UCSD-AML1 (cell line): ENCODE results near the gene AGAP3.
A peak's percentile ranks its signal among the peaks of the same experiment; 100 is the strongest.

Experiments used
- DNase-seq: peaks from one replicate; lab custom pipeline; 2025; ENCODE audit not compliant: unreplicated experiment; lab: John Stamatoyannopoulos, UW

Gene AGAP3

DNA sequence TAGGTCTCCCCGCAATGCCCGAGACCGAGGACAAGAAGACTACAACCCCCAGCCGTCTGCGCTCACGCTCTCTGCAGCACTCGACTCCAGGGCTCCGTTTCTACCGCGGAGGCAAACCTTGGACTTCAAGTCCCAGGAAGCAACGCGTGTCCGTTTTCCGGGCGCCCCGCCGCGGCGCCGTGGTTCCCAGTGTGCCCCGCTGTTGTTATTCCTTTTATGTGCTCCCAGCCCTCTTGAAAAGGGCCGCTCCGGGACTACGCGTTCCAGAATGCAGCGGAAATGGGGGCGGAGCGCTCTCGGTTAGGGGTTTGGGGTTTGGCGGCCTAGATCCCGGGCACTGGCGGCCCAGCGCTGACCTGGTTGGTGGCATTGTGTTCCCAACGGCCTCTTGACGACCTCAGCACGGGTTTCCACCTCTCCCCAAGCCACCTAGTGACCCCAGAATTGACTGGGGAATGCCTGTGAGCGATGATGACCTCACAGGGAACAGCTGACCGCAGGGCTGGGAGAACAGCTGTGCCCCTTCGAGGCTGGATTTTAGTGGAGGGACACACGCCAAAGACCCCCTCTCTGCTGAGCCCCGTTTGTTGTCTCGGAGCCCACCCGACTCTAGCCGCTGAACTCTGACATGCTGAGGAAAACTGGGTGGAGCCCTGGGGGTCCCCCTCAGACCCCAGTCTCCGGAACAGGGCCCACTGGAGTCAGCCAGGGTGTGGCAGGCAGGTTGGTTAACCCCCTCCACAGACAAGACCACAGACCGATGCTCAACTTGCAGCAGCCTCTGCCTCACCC, 28.1 kb upstream of the AGAP3 start:
- DNase-seq, result peak; percentile 93

DNA sequence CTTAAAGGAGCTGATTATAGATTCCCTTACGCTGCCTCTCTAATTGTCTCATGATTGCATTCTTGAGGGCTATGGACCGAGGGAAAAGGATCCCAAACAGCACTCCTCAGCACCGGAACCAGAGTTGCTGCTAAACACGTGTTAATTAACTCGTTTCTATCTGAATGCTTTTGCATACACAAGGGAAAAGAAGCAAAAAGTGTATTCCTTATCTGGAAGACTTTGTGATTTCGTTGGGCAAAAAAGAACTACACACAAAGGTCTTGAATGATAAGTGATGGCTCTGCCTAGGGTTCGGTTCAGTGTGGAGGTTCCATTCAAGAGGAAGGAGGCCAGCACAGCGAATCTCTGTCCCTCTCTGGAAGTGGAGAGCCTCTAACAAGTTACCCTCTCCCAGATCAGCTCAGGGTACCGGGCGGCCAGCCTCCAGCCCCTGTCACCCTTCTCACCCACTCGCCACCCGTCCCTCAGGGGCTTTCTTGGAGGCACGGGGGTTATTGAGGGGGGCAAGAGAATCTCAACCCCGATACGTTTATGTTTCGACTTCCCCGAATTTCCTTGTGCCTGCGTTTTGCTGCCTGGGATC, 27.4 kb upstream of the AGAP3 start:
- no peak for DNase-seq

DNA sequence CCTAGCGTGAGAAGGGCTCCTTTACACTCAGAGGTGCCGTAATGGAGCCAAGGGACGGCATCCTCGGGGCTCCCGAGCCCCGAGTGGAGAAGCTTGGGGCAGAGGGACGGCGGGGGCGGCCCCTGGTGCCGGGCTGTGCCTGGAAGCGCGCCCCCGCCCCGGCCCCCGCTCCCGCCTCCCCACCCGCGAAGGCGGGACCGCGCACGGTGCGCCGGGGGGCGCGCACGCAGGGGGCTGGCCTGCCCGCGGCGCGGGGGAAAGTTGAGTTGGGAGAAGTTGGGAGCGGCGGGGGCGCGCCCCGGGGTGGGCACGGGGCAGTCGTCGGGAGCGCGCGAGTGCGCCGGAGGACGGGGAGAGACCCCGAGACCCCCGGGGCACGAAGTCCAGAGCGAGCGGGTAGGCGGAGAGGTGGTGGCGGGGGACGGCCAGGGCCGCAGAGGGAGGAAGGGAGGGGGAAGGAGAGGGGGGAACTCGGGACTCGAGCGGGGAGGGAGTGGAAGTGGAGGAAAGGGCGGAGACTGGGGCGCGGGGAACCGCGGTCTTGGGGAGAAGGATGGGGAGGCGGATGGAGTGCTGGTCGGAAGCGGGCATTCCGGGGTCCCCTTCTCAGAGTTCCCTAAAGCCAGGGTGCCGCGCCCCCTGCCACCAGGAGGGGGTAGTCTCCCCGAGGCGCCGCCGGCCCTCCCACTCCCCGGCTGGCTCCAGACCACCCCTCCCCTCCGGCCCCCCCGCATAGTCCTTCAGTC, 26.7 kb upstream of the AGAP3 start, which contains the start of gene SLC4A2:
SLC4A2 (plus strand) TSS at position 223 of the 746 bp plus-strand sequence. CDS start 2,399 bp downstream, outside the sequence.
- DNase-seq, result peak; percentile 63

DNA sequence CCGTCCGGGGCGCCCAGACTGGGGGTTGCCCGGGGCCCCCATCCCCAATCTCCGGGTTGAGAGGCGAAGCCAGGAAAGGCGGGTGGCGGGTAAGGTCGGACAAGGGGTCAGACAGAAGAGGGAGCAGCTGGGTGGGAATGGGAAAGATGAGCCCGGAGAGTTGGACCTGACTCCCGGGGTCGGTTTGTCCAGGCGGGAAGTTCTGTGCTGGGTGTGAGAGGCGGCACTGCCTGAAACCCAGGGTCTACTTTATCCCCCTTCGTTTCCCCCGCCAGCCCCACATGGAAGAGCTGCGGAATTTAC, 26.2 kb upstream of the AGAP3 start:
- DNase-seq, result no peak

DNA sequence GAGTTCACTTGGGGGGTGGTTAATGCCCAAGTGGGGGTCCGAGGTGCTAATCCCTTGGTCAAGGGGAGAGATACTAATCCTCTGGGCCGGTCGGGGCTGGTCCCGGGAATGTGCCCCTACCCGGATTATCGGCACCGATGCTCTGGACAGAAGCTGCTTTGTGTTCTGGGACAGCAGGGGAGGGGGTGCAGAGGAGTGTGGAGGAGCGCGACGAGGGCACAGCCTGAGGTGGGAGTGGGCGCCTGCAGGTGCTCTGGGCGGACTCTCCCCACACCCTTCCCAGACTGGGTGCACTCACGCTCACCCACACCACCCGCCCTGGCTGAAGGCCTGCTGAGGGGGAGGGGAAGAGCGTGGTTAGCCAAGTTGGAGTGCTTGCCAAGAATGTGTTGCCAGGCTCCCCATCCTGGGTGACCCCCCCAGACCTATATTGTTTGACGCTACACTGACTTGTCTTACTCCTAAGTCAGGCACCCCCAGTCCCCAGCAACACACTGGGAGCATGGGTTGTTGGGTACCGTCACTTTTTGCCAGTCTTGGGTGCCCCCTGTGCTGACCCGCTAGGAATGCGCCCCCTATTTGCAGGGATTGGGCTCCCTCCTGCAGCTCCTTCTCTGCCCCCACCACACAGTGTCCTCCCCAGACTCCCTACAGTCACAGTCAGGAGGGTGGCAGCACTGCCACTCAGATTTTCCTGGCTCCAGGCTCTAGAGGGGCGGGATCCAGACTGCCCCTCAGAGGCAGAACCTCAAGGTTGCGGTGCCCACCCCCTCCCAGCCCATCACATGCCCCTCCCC, 25.7 kb upstream of the AGAP3 start:
- DNase-seq, result peak; percentile 16

DNA sequence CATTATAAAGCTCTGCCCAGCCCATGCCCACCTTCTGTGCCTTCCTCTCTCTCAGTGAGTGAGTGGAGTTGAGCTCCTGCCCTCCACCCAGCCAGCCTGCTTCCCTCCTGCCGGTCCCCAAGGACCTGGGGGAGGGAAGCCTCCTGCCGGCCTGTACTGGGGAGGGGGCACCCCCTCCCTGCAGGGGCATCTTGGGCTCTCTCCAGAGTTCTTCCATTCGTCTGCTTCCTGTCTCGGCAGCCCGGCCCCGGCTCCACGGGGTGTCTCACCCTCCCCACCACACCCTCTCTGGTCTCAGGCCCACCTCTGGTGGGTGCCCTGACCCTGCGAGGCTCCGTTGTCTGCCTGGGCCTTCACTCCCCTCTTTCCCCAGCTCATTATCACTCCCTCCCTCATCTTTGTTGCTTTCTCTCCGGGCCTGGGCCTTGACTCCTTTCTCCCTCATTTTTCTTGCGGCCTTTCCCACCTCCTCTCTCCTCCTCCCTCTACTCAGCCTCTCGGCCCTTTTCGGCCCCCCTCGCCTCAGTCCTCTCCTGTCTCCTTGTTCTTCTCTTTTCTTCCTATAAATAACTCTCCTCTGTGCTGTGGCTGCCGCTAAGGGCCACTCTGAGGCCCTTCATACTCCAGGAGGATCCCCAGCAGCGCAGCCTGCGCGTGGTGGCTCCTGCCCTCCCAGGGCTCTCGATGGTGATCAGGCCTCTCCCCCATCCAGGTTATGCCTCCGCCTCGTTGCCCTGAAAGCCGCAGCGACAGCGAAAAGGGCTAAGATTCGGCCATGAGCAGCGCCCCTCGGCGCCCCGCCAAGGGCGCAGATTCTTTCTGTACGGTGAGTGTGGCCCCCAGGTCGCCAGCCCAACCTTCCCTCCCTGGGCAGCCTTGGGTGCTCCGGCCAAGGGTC, 24.8 kb upstream of the AGAP3 start:
- DNase-seq, result no peak

DNA sequence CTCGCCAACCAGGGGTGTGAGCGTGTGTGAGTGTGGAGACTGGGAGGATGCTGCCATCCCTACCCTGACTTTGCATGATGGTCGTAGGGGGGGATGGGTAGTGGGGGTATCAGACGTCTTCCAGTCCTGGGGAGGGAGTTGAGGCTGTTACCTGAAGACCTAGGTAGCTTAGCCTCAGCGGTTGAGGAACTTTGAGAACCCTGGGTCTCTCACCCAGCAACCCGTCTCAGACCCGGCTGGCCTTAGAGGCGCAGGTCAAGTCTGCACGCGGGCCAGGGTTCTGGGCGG, 24.2 kb upstream of the AGAP3 start:
- DNase-seq, result no peak

DNA sequence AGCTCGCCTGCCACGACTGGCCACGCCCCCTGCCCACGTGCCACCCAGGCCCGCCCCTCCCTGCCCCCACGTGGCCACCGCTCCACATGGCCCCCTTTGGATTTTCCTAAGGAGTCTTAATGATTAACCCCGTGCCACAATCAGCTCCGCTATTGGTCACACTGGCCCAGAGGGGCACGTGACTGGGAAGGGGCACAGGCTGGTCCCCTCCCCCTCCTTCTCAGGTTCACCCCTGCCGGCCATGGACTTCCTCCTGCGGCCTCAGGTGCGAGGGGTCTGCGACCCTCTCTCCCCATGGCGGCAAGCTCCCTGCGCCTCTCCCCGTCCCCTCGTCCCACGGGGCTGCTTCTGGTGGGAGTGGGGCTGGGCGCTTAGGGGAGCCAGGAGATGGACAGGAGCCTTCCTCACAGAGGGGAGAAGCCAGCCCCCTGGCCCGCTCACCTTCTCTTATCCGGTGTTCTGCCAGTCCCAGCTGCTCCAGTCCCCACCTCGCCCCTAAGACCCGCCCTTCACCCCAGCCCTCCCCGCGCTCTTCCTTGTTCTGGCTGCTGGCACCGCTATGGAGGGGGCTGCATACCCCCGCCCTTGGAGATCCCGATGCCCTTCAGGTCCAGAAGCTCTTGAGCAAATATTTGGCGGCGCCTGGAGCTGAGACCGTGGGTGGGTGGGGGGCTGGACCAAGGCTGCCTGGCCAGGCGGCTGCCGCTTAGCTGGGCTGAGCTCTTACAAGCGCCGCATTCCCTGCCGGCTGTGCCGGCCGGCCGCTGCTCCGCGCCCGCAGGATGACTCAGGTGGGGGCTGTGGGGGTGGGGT, 23.7 kb upstream of the AGAP3 start:
- no peak for DNase-seq

DNA sequence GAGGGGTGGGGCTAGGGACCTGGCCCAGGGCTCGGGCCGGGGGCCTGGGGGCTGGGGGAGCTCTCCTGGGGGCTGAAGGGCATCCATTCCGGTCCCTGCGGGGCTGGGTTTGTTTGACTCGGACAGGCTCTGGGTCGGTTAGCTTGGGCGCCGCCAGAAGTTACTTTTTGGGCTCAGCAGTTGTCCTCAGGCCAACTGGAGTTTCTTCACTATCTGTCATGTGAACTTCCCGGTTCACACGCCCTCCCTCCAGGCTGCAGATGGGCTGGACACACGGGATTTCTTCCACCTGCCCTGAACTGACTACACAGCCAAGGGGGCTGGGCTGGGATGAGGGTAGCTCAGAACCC, 23.1 kb upstream of the AGAP3 start:
- no peak for DNase-seq

DNA sequence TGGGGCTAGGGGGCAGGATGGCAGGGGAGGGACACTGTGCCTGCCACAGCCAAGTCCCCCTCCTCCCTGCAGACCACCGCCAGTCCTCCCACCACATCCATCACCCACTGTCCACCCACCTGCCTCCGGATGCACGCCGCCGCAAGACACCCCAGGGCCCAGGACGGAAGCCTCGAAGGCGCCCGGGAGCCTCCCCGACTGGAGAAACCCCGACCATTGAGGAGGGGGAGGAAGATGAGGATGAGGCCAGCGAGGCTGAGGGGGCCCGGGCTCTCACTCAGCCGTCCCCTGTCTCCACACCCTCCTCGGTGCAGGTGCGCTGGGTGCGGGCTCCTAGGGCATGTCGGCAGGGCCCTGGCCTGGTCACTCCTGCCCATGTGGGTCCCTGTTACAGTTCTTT, 21.8 kb upstream of the AGAP3 start:
- no peak for DNase-seq

DNA sequence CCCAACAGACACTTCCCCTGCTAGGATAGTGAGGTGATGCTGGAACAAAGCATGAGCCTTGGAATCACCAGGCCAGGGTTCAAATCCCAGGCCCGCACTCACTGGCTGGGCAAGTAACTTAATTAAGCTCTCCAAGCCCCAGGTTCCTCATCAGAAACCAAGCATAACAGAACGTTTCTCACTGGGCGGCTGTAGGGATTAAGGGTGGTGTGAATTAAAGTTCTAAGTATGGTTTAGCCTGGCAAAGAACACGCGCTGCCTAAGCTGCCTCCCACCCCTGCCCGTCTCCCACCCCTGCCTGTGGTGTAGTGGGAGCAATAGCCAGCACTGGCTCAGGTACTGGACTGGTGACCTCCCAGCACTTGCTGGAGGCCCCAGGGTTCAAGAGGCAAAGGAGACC, 21.3 kb upstream of the AGAP3 start:
- no peak for DNase-seq

DNA sequence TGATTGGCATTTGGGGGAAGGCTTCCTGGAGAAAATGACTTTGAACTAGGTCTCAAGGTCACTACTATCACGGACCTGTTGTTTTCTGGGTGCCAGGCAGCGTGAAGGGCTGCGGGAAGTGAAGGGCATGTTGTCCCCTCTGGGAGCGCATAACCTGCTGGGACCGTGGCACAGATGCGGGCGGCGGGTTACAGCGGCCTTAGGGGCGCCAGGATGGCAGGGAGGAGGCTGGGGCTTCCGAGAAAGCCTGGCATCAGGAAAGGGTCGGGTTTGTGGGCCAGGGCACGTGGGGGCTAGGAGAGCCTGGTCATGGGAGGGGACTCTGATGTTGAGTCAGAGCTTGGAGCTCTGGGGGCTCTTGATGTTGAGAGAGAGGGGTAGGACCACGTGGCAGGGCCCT, 20.8 kb upstream of the AGAP3 start:
- DNase-seq, result no peak

DNA sequence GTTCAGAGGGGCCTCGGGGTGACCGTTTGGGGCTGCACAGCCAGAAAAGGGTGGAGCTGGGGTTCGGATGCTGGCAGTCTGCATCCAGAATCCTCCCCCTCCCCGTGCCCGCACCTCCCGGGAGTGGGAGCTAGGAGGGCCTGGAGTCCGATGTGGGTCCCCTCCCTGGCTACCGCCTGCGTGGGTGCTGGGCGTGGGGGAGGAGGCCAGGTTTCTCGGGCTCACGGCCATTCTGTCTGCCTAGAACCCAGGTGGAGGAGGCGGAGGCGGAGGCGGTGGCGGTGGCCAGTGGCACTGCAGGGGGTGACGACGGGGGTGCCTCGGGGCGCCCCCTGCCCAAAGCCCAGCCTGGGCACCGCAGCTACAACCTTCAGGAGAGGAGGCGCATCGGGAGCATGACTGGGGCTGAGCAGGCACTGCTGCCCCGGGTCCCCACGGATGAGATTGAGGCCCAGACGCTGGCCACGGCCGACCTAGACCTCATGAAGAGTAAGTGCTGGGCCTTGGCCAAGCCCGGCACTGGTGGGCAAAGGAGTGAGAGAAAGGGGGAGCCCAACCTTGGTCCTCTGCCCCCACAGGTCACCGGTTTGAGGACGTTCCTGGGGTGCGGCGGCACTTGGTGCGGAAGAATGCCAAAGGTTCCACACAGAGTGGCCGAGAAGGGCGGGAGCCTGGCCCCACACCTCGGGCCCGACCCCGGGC, 19.9 kb upstream of the AGAP3 start:
- DNase-seq, result no peak

DNA sequence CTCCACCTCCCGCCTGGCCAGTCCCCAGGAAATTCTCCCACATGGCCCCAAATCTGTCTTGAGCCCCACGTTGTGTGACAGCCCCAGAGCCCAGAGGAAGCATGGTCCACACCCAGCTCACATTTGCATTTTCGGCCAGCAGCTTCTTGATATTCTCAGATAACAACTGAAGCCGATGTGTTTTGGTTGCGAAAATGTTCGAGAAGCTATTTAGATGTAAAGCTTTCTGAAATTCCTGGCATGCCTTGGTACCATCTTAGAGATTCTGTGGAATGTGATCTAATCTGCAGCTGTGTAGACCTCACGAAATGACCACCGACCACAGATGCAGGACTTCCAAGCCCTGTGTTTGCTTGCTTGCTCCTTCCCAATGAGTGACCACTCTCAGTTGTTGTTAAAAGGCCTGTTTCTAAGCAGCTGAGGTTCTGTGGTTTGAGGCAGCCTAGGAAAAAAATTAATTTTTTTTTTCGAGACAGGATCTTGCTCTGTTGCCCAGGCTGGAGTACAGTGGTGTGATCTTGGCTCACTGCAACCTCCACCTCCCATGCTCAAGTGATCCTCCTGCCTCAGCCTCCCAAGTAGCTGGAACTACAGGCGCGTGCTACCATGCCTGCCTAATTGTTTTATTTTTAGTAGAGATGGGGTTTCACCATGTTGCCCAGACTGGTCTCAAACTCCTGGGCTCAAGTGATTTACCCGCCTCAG, 18.1 kb upstream of the AGAP3 start:
- DNase-seq, result no peak

DNA sequence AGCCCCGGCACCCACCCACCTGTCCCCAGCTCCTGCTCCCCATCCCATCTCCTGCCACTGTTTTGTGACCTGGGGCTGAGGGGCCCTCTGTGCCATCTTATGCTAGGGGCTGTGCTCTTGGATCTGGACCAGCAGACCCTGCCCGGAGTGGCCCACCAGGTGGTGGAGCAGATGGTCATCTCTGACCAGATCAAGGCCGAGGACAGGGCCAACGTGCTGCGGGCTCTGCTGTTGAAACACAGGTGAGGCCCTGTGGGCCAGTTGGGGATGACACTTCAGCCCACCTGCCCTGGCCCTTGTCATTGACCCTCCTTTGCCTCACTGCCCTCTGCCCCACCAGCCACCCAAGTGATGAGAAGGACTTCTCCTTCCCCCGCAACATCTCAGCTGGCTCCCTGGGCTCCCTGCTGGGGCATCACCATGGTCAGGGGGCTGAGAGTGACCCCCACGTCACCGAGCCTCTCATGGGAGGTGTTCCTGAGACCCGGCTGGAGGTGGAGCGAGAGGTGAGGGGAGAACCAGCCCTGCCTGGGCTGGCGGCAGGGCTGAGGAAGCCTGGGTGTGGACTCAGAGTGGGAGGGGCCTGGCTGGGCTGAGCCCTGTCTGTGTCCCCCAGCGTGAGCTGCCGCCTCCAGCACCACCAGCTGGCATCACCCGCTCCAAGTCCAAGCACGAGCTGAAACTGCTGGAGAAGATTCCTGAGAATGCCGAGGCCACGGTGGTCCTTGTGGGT, 16.3 kb upstream of the AGAP3 start:
- no peak for DNase-seq

DNA sequence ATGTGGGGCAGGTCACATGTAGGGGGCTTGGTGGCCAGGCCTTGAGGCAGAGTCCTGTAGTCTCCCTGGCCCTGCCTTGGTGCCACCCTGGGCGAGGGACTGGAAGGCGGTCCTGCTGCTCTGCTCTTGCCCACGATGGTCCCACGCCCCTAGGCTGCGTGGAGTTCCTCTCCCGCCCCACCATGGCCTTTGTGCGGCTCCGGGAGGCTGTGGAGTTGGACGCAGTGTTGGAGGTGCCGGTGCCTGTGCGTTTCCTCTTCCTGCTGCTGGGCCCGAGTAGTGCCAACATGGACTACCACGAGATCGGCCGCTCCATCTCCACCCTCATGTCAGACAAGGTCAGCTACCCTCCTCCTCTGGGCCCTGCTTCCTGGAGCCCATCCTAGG, 15.7 kb upstream of the AGAP3 start:
- no peak for DNase-seq

DNA sequence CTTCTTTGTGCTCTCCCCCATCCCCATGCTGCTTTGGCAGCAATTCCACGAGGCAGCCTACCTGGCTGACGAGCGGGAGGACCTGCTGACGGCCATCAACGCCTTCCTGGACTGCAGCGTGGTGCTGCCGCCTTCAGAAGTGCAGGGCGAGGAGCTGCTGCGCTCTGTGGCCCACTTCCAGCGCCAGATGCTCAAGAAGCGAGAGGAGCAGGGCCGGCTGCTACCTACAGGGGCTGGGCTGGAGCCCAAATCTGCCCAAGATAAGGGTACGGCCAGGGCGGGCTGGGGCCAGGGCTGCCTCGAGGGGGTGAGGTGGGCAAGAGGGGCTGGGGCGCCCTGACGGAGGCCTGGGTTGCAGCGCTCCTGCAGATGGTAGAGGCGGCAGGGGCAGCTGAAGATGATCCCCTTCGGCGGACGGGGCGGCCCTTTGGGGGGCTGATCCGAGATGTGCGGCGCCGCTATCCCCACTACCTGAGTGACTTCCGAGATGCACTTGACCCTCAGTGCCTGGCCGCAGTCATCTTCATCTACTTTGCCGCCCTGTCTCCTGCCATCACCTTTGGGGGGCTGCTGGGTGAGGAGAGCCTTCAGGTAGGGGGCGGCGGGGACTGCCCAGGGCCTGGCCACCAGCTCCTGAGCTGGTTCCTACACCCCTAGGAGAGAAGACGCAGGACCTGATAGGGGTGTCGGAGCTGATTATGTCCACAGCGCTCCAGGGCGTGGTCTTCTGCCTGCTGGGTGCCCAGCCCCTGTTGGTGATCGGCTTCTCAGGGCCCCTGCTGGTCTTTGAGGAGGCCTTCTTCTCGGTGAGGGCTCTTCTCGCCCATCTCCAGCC, 15.0 kb upstream of the AGAP3 start:
- DNase-seq, result no peak
